ENCODE data around the gene GRK4. TPM values are rescaled to one million over a fixed set of nuclear protein-coding genes. Genes with fewer than 3 reads are reported as not detected.

Gene GRK4
- total RNA-seq, 1 experiment from 2014 or later = 2.5 TPM

DNA sequence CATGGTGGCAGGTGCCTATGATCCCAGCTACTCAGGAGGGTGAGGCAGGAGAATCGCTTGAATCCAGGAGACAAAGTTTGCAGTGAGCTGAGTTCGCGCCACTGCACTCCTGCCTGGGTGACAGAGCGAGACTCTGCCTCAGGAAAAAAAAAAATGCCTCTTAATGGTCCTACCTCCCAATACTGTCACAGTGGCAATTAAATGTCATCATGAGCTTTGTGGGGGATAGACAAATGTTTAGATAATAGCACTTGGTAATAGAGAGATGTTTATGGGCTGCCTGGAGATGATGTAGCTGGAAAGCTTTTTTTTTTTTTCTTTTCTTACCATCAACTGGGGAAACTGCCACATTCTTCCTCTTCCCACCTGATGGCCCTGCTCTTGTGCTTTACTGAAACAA lies 33.0 kb downstream of the GRK4 start:
- no peak for ATAC-seq
- ChIA-PET CTCF (no interaction called here), POLR2A (interaction anchor here (0.7 kb wide), 1 partner anchor 43 kb away, joined by 4 read pairs; no protein-coding TSS in a partner anchor)
- intact Hi-C loops (cut with micrococcal nuclease; ENCODE audit: unreplicated experiment) (no loop called here), in situ Hi-C loops (cut with HindIII; ENCODE audit: low pct_unique_long_range_greater_than_20kb, low sequenced_read_pairs) (no loop called here)
- H3K4me3 ChIP-seq (ENCODE audit: low read depth in 2 of 2, low read length in 2 of 2) = no peak overlapping the region
- H3K9me3 ChIP-seq (ENCODE audit: control insufficient read depth, insufficient read depth, low read depth, low read length) = no peaks in the 10 kb centered on the region
- no TSS peak for BruUV-seq (replicated peaks)
- no peaks in the 10 kb centered on the region for H3K36me3 ChIP-seq (ENCODE audit: control insufficient read depth, insufficient read depth, low read length)
- no peak for TF ChIP-seq SIN3A (IDR thresholded peaks at IDR 0.05; ENCODE audit: borderline replicate concordance, insufficient read depth, low read depth, low read length)
- TF ChIP-seq POLR2AphosphoS5 (IDR thresholded peaks at IDR 0.05; ENCODE audit: low read depth, low read length) = no peak
- no peak for TF ChIP-seq TCF7L2 (IDR thresholded peaks at IDR 0.05; ENCODE audit: low read depth, low read length)
- TF ChIP-seq, protein P1, sequence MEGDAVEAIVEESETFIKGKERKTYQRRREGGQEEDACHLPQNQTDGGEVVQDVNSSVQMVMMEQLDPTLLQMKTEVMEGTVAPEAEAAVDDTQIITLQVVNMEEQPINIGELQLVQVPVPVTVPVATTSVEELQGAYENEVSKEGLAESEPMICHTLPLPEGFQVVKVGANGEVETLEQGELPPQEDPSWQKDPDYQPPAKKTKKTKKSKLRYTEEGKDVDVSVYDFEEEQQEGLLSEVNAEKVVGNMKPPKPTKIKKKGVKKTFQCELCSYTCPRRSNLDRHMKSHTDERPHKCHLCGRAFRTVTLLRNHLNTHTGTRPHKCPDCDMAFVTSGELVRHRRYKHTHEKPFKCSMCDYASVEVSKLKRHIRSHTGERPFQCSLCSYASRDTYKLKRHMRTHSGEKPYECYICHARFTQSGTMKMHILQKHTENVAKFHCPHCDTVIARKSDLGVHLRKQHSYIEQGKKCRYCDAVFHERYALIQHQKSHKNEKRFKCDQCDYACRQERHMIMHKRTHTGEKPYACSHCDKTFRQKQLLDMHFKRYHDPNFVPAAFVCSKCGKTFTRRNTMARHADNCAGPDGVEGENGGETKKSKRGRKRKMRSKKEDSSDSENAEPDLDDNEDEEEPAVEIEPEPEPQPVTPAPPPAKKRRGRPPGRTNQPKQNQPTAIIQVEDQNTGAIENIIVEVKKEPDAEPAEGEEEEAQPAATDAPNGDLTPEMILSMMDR (IDR thresholded peaks at IDR 0.05) = no peak
- no peak for TF ChIP-seq REST (IDR thresholded peaks at IDR 0.05; ENCODE audit: insufficient read depth in 1 of 2, low read depth in 2 of 2, low read length in 1 of 2)
- no peaks in the 10 kb centered on the region; the same call in 1 of the 2 replicates for H3K27me3 ChIP-seq (ENCODE audit: control insufficient read depth, insufficient read depth, low read length)
- H3K4me1 ChIP-seq (ENCODE audit: control insufficient read depth, insufficient read depth, low read length) = no peaks in the 10 kb centered on the region
- no peak for DNase-seq (ENCODE audit: low read depth, low spot score)
- no peak overlapping the region for H3K27ac ChIP-seq (ENCODE audit: low read length)

- Histone ChIP-seq H3K4me1 (ENCODE audit: control insufficient read depth, insufficient read depth, low read length) (no peaks in the 10 kb centered on the region), H3K4me3 (ENCODE audit: low read depth in 2 of 2, low read length in 2 of 2) (no peak overlapping the region), H3K27me3 (ENCODE audit: control insufficient read depth, insufficient read depth, low read length) (no peaks in the 10 kb centered on the region), H3K27ac (ENCODE audit: low read length) (no peak overlapping the region), H3K9me3 (ENCODE audit: control insufficient read depth, insufficient read depth, low read depth, low read length) (no peaks in the 10 kb centered on the region), H3K36me3 (ENCODE audit: control insufficient read depth, insufficient read depth, low read length) (no peaks in the 10 kb centered on the region)
- intact Hi-C loops (cut with micrococcal nuclease; ENCODE audit: unreplicated experiment) (no loop called here), in situ Hi-C loops (cut with HindIII; ENCODE audit: low pct_unique_long_range_greater_than_20kb, low sequenced_read_pairs) (no loop called here)
- no TSS peak for BruUV-seq (replicated peaks)
- POLR2A ChIA-PET = no interaction called here
- DNase-seq (ENCODE audit: low read depth, low spot score) (no peak), ATAC-seq (no peak)
- CTCF ChIA-PET = no interaction called here
- TF ChIP-seq TCF7L2 (IDR thresholded peaks at IDR 0.05; ENCODE audit: low read depth, low read length) = no peak
- TF ChIP-seq, protein P1 (IDR thresholded peaks at IDR 0.05) = no peak
- no peak for TF ChIP-seq POLR2AphosphoS5 (IDR thresholded peaks at IDR 0.05; ENCODE audit: low read depth, low read length)
- TF ChIP-seq SIN3A (IDR thresholded peaks at IDR 0.05; ENCODE audit: borderline replicate concordance, insufficient read depth, low read depth, low read length) = no peak
- no peak for TF ChIP-seq REST (IDR thresholded peaks at IDR 0.05; ENCODE audit: insufficient read depth in 1 of 2, low read depth in 2 of 2, low read length in 1 of 2)
These were observed 44.4 kb downstream of the GRK4 start for GRCh38 chr4:3007724-3008123.
